SK-N-SH (cell line): Measurements from ENCODE around the gene TXNDC2. TPM values are rescaled to one million over a fixed set of nuclear protein-coding genes. Genes with fewer than 3 reads are reported as not detected.

ENCODE experiments used
- CTCF ChIA-PET: fragments of 300-600, 350-600 bp; formaldehyde crosslinking; extraction: SDS; loops from one replicate; lab custom pipeline; 2021; lab: Yijun Ruan, JAX
- POLR2A ChIA-PET: fragments of 350-600 bp; sonication (Branson Sonifier 250); formaldehyde crosslinking; extraction: SDS; loops from one replicate; lab custom pipeline; 2020; ENCODE audit warnings: antibody characterized with exemption, inconsistent platforms; lab: Yijun Ruan, JAX
- DNase-seq: peaks from one replicate; pipeline ENCODE4 v3.0.0; 2012
- H2AFZ ChIP-seq: fragments of 200-600 bp; sonication (generic); 2 replicates; pipeline ENCODE4 v1.8.1; 2016; ENCODE audit warnings: antibody characterized with exemption, mild to moderate bottlenecking, low read depth
- H3F3A ChIP-seq: fragments of 200-600 bp; sonication (generic); replicated peaks from 2 replicates; pipeline ENCODE3; 2016; ENCODE audit warnings: antibody characterized with exemption, mild to moderate bottlenecking; ENCODE audit not compliant: insufficient read depth
- H3K27ac ChIP-seq, 2 experiments: fragments of 200-500 bp in 1 of 2; fragments of 200-600 bp in 1 of 2; sonication (Bioruptor generic) in 1 of 2; sonication (generic), shearing (Covaris generic) in 1 of 2; 2 replicates each; pipeline versions ENCODE4 v1.5.1 to v1.6.1; 2014 to 2016; ENCODE audit warnings: low read depth in 2 of 2, inconsistent platforms in 1 of 2, low read length in 1 of 2, mild to moderate bottlenecking in 1 of 2, mixed read lengths in 1 of 2
- H3K27me3 ChIP-seq: fragments of 200-600 bp; sonication (generic), shearing (Covaris generic); 2 replicates; pipeline ENCODE4 v1.6.1; 2016; ENCODE audit warnings: mixed run types; ENCODE audit not compliant: insufficient read depth
- H3K36me3 ChIP-seq, 2 experiments: fragments of 200-500 bp in 1 of 2; fragments of 200-600 bp in 1 of 2; sonication (Bioruptor generic) in 1 of 2; sonication (generic) in 1 of 2; replicated peaks in 1 of 2; 2 replicates each; pipeline versions ENCODE3 to v1.5.1; 2014 to 2016; ENCODE audit warnings: low read length in 1 of 2, mild to moderate bottlenecking in 1 of 2; ENCODE audit not compliant: insufficient read depth in 2 of 2, control insufficient read depth in 1 of 2
- H3K4me1 ChIP-seq, 2 experiments: fragments of 200-500 bp in 1 of 2; fragments of 200-600 bp in 1 of 2; sonication (Bioruptor generic) in 1 of 2; sonication (generic), shearing (Covaris generic) in 1 of 2; 2 replicates each; pipeline versions ENCODE4 v1.5.1 to v1.6.1; 2014 to 2016; ENCODE audit warnings: low read depth in 1 of 2, low read length in 1 of 2, mixed run types in 1 of 2; ENCODE audit not compliant: insufficient read depth in 2 of 2, control insufficient read depth in 1 of 2
- H3K4me2 ChIP-seq: fragments of 200-600 bp; sonication (generic), shearing (Covaris generic); 2 replicates; pipeline ENCODE4 v1.6.1; 2017; ENCODE audit warnings: mixed run types
- H3K4me3 ChIP-seq, 2 experiments: fragments of 200-500 bp in 1 of 2; fragments of 200-600 bp in 1 of 2; sonication (Bioruptor generic) in 1 of 2; sonication (generic), shearing (Covaris generic) in 1 of 2; 2 replicates each; pipeline versions ENCODE4 v1.5.1 to v1.8.1; 2014 to 2016; ENCODE audit warnings: low read depth in 2 of 2, inconsistent platforms in 1 of 2, low read length in 1 of 2, mild to moderate bottlenecking in 1 of 2, mixed read lengths in 1 of 2, moderate library complexity in 1 of 2
- H3K79me2 ChIP-seq: fragments of 200-600 bp; sonication (generic); 2 replicates; pipeline ENCODE4 v1.8.1; 2017; ENCODE audit warnings: mild to moderate bottlenecking; ENCODE audit not compliant: insufficient read depth
- H3K9ac ChIP-seq: fragments of 200-600 bp; sonication (generic); 2 replicates; pipeline ENCODE4 v1.6.1; 2017; ENCODE audit warnings: mixed run types
- H3K9me2 ChIP-seq: fragments of 200-600 bp; sonication (generic); 2 replicates; pipeline ENCODE4 v1.6.1; 2017; ENCODE audit warnings: mixed run types
- H3K9me3 ChIP-seq: fragments of 200-600 bp; sonication (generic); 2 replicates; pipeline ENCODE4 v1.6.1; 2017; ENCODE audit warnings: mixed run types, mild to moderate bottlenecking, moderate library complexity
- H4K20me1 ChIP-seq: fragments of 200-600 bp; sonication (generic); 2 replicates; pipeline ENCODE4 v1.6.1; 2017; ENCODE audit warnings: mild to moderate bottlenecking, mixed run types; ENCODE audit not compliant: insufficient read depth
- FOSL2 ChIP-seq: IDR thresholded peaks from 2 replicates; pipeline ENCODE4 v1.4.0; 2012; ENCODE audit warnings: low read depth, mild to moderate bottlenecking, moderate library complexity, borderline replicate concordance
- GATA2 ChIP-seq: sonication (generic); formaldehyde crosslinking; IDR thresholded peaks from 2 replicates; pipeline ENCODE4 v1.5.0; 2020; ENCODE audit warnings: mild to moderate bottlenecking, missing genetic modification reagents
- JUND ChIP-seq: IDR thresholded peaks from 2 replicates; pipeline ENCODE4 v1.4.0; 2012
- MEF2A ChIP-seq: IDR thresholded peaks from 2 replicates; pipeline ENCODE4 v1.4.0; 2012; ENCODE audit warnings: low read depth, borderline replicate concordance
- NFIC ChIP-seq: IDR thresholded peaks from 2 replicates; pipeline ENCODE4 v1.4.0; 2012; ENCODE audit warnings: borderline replicate concordance
- NRF1 ChIP-seq: IDR thresholded peaks from 2 replicates; pipeline ENCODE4 v1.6.1; 2012; ENCODE audit warnings: low read depth, mild to moderate bottlenecking, low read length
- POLR2AphosphoS5 ChIP-seq: IDR thresholded peaks from 2 replicates; pipeline ENCODE4 v1.6.1; 2012; ENCODE audit warnings: low read depth, low read length
- RCOR1 ChIP-seq: fragments of 150-350 bp; IDR thresholded peaks from 2 replicates; pipeline ENCODE4 v1.6.1; 2017; ENCODE audit warnings: antibody characterized with exemption, low read length
- RFX5 ChIP-seq: IDR thresholded peaks from 2 replicates; pipeline ENCODE4 v1.6.1; 2012; ENCODE audit warnings: mild to moderate bottlenecking, improper control_type of control experiment, low read length
- SMC3 ChIP-seq: IDR thresholded peaks from 2 replicates; pipeline ENCODE4 v1.6.1; 2012; ENCODE audit warnings: low read depth, low read length, improper control_type of control experiment
- TCF12 ChIP-seq: IDR thresholded peaks from 2 replicates; pipeline ENCODE4 v1.4.0; 2012
- WGBS: methylation state at CpG from one replicate; pipeline ENCODE4 v1.1.6; 2017; ENCODE audit warnings: low lambda C conversion rate; 5-methylcytosine and 5-hydroxymethylcytosine counted together
- polyA plus RNA-seq, 3 experiments: library from polyadenylated mRNA; depleted of rRNA; stranded (reverse); fragments of >200 nt; gene quantifications; 2 replicates each; pipeline ENCODE4 v1.2.3, GENCODE V29; 2012
- TF ChIP-seq, protein P1 (sequence below): fragments of 150-350 bp; IDR thresholded peaks from 2 replicates; pipeline ENCODE4 v1.6.1; 2016; ENCODE audit warnings: mild to moderate bottlenecking, low read depth, low read length
- TF ChIP-seq, protein P2 (sequence below): fragments of 200-600 bp; sonication (generic); IDR thresholded peaks from 2 replicates; pipeline ENCODE4 v1.6.1; 2017; ENCODE audit warnings: antibody characterized with exemption, mild to moderate bottlenecking, moderate library complexity
- TF ChIP-seq, protein P3 (sequence below): fragments of 150-350 bp; IDR thresholded peaks from 2 replicates; pipeline ENCODE4 v1.6.1; 2017; ENCODE audit warnings: antibody characterized with exemption, low read length, low read depth, borderline replicate concordance

Gene TXNDC2
- polyA plus RNA-seq, 1 of the 3 experiments (the other 2 are of a cell fraction) = 0.07 TPM

DNA sequence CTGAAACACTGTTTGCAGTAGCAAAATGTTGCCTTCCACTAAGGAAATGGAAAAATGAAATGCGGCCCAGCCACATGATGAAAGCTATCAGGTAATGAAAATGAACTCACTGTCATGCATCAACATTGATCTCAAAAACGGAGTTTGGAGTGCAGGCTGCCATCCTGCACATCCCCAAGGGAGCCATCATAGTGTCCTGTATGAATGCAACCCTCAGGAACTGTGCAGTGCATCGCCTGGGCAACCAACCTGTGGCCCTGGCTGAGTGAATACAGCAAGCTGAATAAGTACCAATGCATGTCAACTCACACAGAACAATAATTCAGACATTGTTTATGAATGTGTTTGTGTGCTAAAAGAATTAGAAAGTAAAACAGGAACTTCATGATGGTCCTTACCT is 23.1 kb upstream of the TXNDC2 start:
- ChIA-PET POLR2A (no interaction called here), CTCF (no interaction called here)
- TF ChIP-seq POLR2AphosphoS5 = no peak
- no peak for TF ChIP-seq NRF1
- TF ChIP-seq, protein P1, sequence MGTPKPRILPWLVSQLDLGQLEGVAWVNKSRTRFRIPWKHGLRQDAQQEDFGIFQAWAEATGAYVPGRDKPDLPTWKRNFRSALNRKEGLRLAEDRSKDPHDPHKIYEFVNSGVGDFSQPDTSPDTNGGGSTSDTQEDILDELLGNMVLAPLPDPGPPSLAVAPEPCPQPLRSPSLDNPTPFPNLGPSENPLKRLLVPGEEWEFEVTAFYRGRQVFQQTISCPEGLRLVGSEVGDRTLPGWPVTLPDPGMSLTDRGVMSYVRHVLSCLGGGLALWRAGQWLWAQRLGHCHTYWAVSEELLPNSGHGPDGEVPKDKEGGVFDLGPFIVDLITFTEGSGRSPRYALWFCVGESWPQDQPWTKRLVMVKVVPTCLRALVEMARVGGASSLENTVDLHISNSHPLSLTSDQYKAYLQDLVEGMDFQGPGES = no peak
- TF ChIP-seq MEF2A = no peak
- TF ChIP-seq, protein P2, sequence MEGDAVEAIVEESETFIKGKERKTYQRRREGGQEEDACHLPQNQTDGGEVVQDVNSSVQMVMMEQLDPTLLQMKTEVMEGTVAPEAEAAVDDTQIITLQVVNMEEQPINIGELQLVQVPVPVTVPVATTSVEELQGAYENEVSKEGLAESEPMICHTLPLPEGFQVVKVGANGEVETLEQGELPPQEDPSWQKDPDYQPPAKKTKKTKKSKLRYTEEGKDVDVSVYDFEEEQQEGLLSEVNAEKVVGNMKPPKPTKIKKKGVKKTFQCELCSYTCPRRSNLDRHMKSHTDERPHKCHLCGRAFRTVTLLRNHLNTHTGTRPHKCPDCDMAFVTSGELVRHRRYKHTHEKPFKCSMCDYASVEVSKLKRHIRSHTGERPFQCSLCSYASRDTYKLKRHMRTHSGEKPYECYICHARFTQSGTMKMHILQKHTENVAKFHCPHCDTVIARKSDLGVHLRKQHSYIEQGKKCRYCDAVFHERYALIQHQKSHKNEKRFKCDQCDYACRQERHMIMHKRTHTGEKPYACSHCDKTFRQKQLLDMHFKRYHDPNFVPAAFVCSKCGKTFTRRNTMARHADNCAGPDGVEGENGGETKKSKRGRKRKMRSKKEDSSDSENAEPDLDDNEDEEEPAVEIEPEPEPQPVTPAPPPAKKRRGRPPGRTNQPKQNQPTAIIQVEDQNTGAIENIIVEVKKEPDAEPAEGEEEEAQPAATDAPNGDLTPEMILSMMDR = no peak
- TF ChIP-seq RFX5 = no peak
- TF ChIP-seq JUND = no peak
- TF ChIP-seq FOSL2 = no peak
- no peak for TF ChIP-seq TCF12
- TF ChIP-seq RCOR1 = no peak
- no peak for TF ChIP-seq GATA2 (CRISPR knock-in tag)
- TF ChIP-seq, protein P3, sequence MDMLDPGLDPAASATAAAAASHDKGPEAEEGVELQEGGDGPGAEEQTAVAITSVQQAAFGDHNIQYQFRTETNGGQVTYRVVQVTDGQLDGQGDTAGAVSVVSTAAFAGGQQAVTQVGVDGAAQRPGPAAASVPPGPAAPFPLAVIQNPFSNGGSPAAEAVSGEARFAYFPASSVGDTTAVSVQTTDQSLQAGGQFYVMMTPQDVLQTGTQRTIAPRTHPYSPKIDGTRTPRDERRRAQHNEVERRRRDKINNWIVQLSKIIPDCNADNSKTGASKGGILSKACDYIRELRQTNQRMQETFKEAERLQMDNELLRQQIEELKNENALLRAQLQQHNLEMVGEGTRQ = no peak
- H3K79me2 ChIP-seq = no peaks in the 10 kb centered on the region
- peaks cover 4% of the 10 kb centered on the region; the same call in 1 of the 2 replicates for H3K9me3 ChIP-seq
- peaks cover 0 to 2% of the 10 kb centered on the region in 2 experiments; a peak in 1 of 4 replicates for H3K4me1 ChIP-seq
- H3K36me3 ChIP-seq = peaks cover 0 to 12% of the 10 kb centered on the region in 2 experiments
- H3K9me2 ChIP-seq = no peaks in the 10 kb centered on the region
- WGBS = 65% methylated on average over 3 of the region's 3 CpGs
- H3K27ac ChIP-seq = no peak overlapping the region
- no peak overlapping the region for H3K9ac ChIP-seq
- no peaks in the 10 kb centered on the region for H4K20me1 ChIP-seq
- H3F3A ChIP-seq = no peaks in the 10 kb centered on the region
- DNase-seq = no peak
- H3K4me2 ChIP-seq = no peak overlapping the region
- H3K4me3 ChIP-seq = no peak overlapping the region
- no peak overlapping the region for H2AFZ ChIP-seq
- no peaks in the 10 kb centered on the region for H3K27me3 ChIP-seq

DNA sequence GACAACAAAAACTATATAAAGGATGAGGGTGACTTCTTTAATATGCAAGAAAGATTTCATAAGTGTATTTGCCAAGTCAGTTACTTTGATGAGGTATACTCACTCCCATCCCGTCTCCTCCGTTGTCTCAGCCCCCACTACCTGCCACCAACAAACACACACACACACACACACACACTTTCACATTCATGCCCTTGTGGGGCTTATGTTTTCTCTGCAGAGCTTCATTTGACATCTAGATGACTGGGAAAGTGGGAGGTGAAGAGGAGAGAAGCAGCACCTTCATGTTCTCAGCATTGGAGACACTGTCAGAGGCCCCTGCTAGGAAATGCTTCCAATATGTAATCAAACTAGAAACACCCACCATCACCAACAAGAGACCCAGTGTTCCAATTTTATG is 22.5 kb upstream of the TXNDC2 start:
- no peak overlapping the region for H3K4me2 ChIP-seq
- H2AFZ ChIP-seq = no peak overlapping the region
- no peaks in the 10 kb centered on the region for H3K79me2 ChIP-seq
- no peak overlapping the region for H3K4me3 ChIP-seq
- WGBS = 72% methylated on average over 2 of the region's 2 CpGs
- H3K36me3 ChIP-seq = peaks cover 0 to 12% of the 10 kb centered on the region in 2 experiments
- no peaks in the 10 kb centered on the region for H3K27me3 ChIP-seq
- H3K4me1 ChIP-seq = peaks cover 0 to 2% of the 10 kb centered on the region in 2 experiments; a peak in 1 of 4 replicates
- no peak overlapping the region for H3K9ac ChIP-seq
- CTCF ChIA-PET = no interaction called here
- DNase-seq = no peak
- H3F3A ChIP-seq = peaks cover 3% of the 10 kb centered on the region
- POLR2A ChIA-PET = no interaction called here
- TF ChIP-seq SMC3 (no peak), FOSL2 (no peak), NFIC (no peak), RFX5 (no peak)
- TF ChIP-seq, protein P1 = no peak
- TF ChIP-seq, all 33 proteins: peak for 0
- no peak overlapping the region for H3K27ac ChIP-seq
- H4K20me1 ChIP-seq = no peaks in the 10 kb centered on the region
- H3K9me2 ChIP-seq = no peaks in the 10 kb centered on the region
- peaks cover 4% of the 10 kb centered on the region; the same call in 1 of the 2 replicates for H3K9me3 ChIP-seq
